Dendritic cell treated with granulocyte-macrophage colony-stimulating factor and Interleukin-4, amounts not matched to agents 40 ng/mL and 50 ng/mL, for 4 days (primary cell): Measurements from ENCODE around the gene ADGRF3.
"Not testable (repeated sequence)": the region's sequence is repeated elsewhere in the genome, so short reads cannot be mapped to it uniquely, and the experiment has no call there.

Experiments used
- H3K27ac Mint-ChIP-seq: one replicate; pipeline ENCODE4 v1.8.0; 2022; ENCODE audit warnings: mild to moderate bottlenecking, mixed read lengths
- H3K27me3 Mint-ChIP-seq: one replicate; pipeline ENCODE4 v1.8.0; 2022; ENCODE audit warnings: mild to moderate bottlenecking, mixed read lengths
- H3K36me3 Mint-ChIP-seq: one replicate; pipeline ENCODE4 v1.8.0; 2022; ENCODE audit warnings: low read depth, mixed read lengths
- H3K4me1 Mint-ChIP-seq: one replicate; pipeline ENCODE4 v1.8.0; 2022; ENCODE audit warnings: low read depth, mixed read lengths
- H3K4me3 Mint-ChIP-seq: one replicate; pipeline ENCODE4 v1.8.0; 2022; ENCODE audit warnings: mild to moderate bottlenecking, moderate library complexity, mixed read lengths
- H3K9me3 Mint-ChIP-seq: one replicate; pipeline ENCODE4 v1.8.0; 2022; ENCODE audit warnings: mixed read lengths
- intact Hi-C: fragments of 100-400 bp; cut with micrococcal nuclease; formaldehyde crosslinking; loops from one replicate; pipeline ENCODE4 v1.15.0; 2022

The ADGRF3 gene

GRCh38 chr2:26346454-26347053, at the start of gene ADGRF3:
Gene ADGRF3, minus strand, starts transcription at chr2:26346789. Its CDS starts 555 bp downstream, at chr2:26346234.
- H3K27ac Mint-ChIP-seq, result peak within 1 kb of the TSS; percentile 93
- intact Hi-C loops, result loop anchor here (5.0 to 10.0 kb wide), 2 partner anchors 104 to 472 kb away; partner anchors contain the start of genes ASXL2, HADHA and HADHB
- peaks cover 25% of the 10 kb centered on the region for H3K4me1 Mint-ChIP-seq
- no peaks in the 10 kb centered on the region for H3K27me3 Mint-ChIP-seq
- H3K9me3 Mint-ChIP-seq, result no peaks in the 10 kb centered on the region
- peaks cover 14% of the 10 kb centered on the region for H3K36me3 Mint-ChIP-seq
- peak within 1 kb of the TSS; percentile 89 for H3K4me3 Mint-ChIP-seq

GRCh38 chr2:26395394-26395793, 48.8 kb upstream of the ADGRF3 start:
- Mint-ChIP-seq H3K9me3 (no peaks in the 10 kb centered on the region), H3K4me3 (no peak overlapping the region), H3K4me1 (no peaks in the 10 kb centered on the region), H3K27me3 (no peaks in the 10 kb centered on the region), H3K36me3 (peaks cover 29% of the 10 kb centered on the region), H3K27ac (no peak overlapping the region)
- intact Hi-C loops, result no loop called here

- no peaks in the 10 kb centered on the region for H3K9me3 Mint-ChIP-seq
- no peak overlapping the region for H3K27ac Mint-ChIP-seq
- no peaks in the 10 kb centered on the region for H3K4me1 Mint-ChIP-seq
- intact Hi-C loops, result no loop called here
- no peaks in the 10 kb centered on the region for H3K27me3 Mint-ChIP-seq
- peaks cover 36% of the 10 kb centered on the region for H3K36me3 Mint-ChIP-seq
- H3K4me3 Mint-ChIP-seq, result no peak overlapping the region
These were observed 48.1 kb upstream of the ADGRF3 start for GRCh38 chr2:26394694-26395093.

- Mint-ChIP-seq H3K4me1 (peaks cover 14% of the 10 kb centered on the region), H3K9me3 (no peaks in the 10 kb centered on the region), H3K36me3 (peaks cover 60% of the 10 kb centered on the region), H3K27ac (no peak overlapping the region), H3K27me3 (no peaks in the 10 kb centered on the region), H3K4me3 (no peak overlapping the region)
- intact Hi-C loops, result no loop called here
These were observed 40.6 kb upstream of the ADGRF3 start for GRCh38 chr2:26387189-26387588.

- Mint-ChIP-seq H3K27ac (no peak overlapping the region), H3K4me3 (no peak overlapping the region), H3K27me3 (no peaks in the 10 kb centered on the region), H3K4me1 (peaks cover 21% of the 10 kb centered on the region), H3K9me3 (no peaks in the 10 kb centered on the region), H3K36me3 (peaks cover 46% of the 10 kb centered on the region)
- intact Hi-C loops, result no loop called here
These were observed 38.0 kb upstream of the ADGRF3 start for GRCh38 chr2:26384597-26384996.

- Mint-ChIP-seq H3K4me3 (no peak overlapping the region), H3K27ac (peak overlapping the region; percentile 75), H3K27me3 (no peaks in the 10 kb centered on the region), H3K36me3 (peaks cover 42% of the 10 kb centered on the region), H3K4me1 (peaks cover 21% of the 10 kb centered on the region), H3K9me3 (no peaks in the 10 kb centered on the region)
- intact Hi-C loops, result no loop called here
These were observed 37.6 kb upstream of the ADGRF3 start for GRCh38 chr2:26384183-26384582.

GRCh38 chr2:26382564-26382963, 36.0 kb upstream of the ADGRF3 start:
- no peaks in the 10 kb centered on the region for H3K9me3 Mint-ChIP-seq
- H3K36me3 Mint-ChIP-seq, result peaks cover 50% of the 10 kb centered on the region
- peak overlapping the region; percentile 75 for H3K27ac Mint-ChIP-seq
- H3K4me3 Mint-ChIP-seq, result peak overlapping the region; percentile 24
- H3K4me1 Mint-ChIP-seq, result peaks cover 21% of the 10 kb centered on the region
- no peaks in the 10 kb centered on the region for H3K27me3 Mint-ChIP-seq
- intact Hi-C loops, result no loop called here

- Mint-ChIP-seq H3K27me3 (no peaks in the 10 kb centered on the region), H3K27ac (no peak overlapping the region), H3K9me3 (no peaks in the 10 kb centered on the region), H3K4me1 (peaks cover 21% of the 10 kb centered on the region), H3K36me3 (peaks cover 45% of the 10 kb centered on the region), H3K4me3 (no peak overlapping the region)
- intact Hi-C loops, result no loop called here
These were observed 33.7 kb upstream of the ADGRF3 start for GRCh38 chr2:26380281-26380680.

- intact Hi-C loops, result no loop called here
- Mint-ChIP-seq H3K9me3 (no peaks in the 10 kb centered on the region), H3K4me1 (peaks cover 3% of the 10 kb centered on the region), H3K4me3 (no peak overlapping the region), H3K27me3 (no peaks in the 10 kb centered on the region), H3K36me3 (peaks cover 69% of the 10 kb centered on the region), H3K27ac (no peak overlapping the region)
These were observed 30.2 kb upstream of the ADGRF3 start for GRCh38 chr2:26376799-26377198.

- H3K27me3 Mint-ChIP-seq, H3K4me3 Mint-ChIP-seq, H3K9me3 Mint-ChIP-seq, H3K27ac Mint-ChIP-seq, intact Hi-C loops, H3K4me1 Mint-ChIP-seq: not testable (repeated sequence)
- H3K36me3 Mint-ChIP-seq, result peaks cover 67% of the 10 kb centered on the region
These were observed 24.3 kb upstream of the ADGRF3 start for GRCh38 chr2:26370909-26371308.

GRCh38 chr2:26369664-26370063, 23.1 kb upstream of the ADGRF3 start:
- H3K4me3 Mint-ChIP-seq, H3K27ac Mint-ChIP-seq, H3K4me1 Mint-ChIP-seq, intact Hi-C loops, H3K27me3 Mint-ChIP-seq, H3K9me3 Mint-ChIP-seq: not testable (repeated sequence)
- H3K36me3 Mint-ChIP-seq, result peaks cover 62% of the 10 kb centered on the region

- Mint-ChIP-seq H3K4me1 (no peaks in the 10 kb centered on the region), H3K4me3 (no peak overlapping the region), H3K9me3 (no peaks in the 10 kb centered on the region), H3K36me3 (peaks cover 40% of the 10 kb centered on the region), H3K27me3 (no peaks in the 10 kb centered on the region), H3K27ac (no peak overlapping the region)
- intact Hi-C loops, result no loop called here
These were observed 20.4 kb upstream of the ADGRF3 start for GRCh38 chr2:26366957-26367356.

GRCh38 chr2:26364669-26365068, 18.1 kb upstream of the ADGRF3 start:
- no peaks in the 10 kb centered on the region for H3K4me1 Mint-ChIP-seq
- H3K27ac Mint-ChIP-seq, result no peak overlapping the region
- H3K27me3 Mint-ChIP-seq, result no peaks in the 10 kb centered on the region
- peaks cover 33% of the 10 kb centered on the region for H3K36me3 Mint-ChIP-seq
- no peaks in the 10 kb centered on the region for H3K9me3 Mint-ChIP-seq
- intact Hi-C loops, result no loop called here
- H3K4me3 Mint-ChIP-seq, result no peak overlapping the region

GRCh38 chr2:26363958-26364357, 17.4 kb upstream of the ADGRF3 start:
- Mint-ChIP-seq H3K27me3 (no peaks in the 10 kb centered on the region), H3K4me3 (no peak overlapping the region), H3K4me1 (no peaks in the 10 kb centered on the region), H3K27ac (no peak overlapping the region), H3K36me3 (peaks cover 26% of the 10 kb centered on the region), H3K9me3 (no peaks in the 10 kb centered on the region)
- intact Hi-C loops, result no loop called here

- Mint-ChIP-seq H3K4me3 (no peak overlapping the region), H3K27me3 (no peaks in the 10 kb centered on the region), H3K27ac (no peak overlapping the region), H3K36me3 (peaks cover 26% of the 10 kb centered on the region), H3K4me1 (no peaks in the 10 kb centered on the region), H3K9me3 (no peaks in the 10 kb centered on the region)
- intact Hi-C loops, result no loop called here
These were observed 16.7 kb upstream of the ADGRF3 start for GRCh38 chr2:26363323-26363722.
